Esophagus squamous epithelium (tissue), 4 donors: Measurements from ENCODE around the gene CELSR1.

ENCODE experiments used
- CTCF ChIP-seq, 6 experiments: fragments of 450-650 bp in 4 of 6; fragments of 200-600 bp in 2 of 6; sonication (generic) in 2 of 6; IDR thresholded peaks; one replicate each; pipeline ENCODE4 v1.5.1; 2016 to 2019; ENCODE audit warnings: antibody characterized with exemption in 6 of 6, mild to moderate bottlenecking in 4 of 6, moderate library complexity in 4 of 6
- POLR2A ChIP-seq, 4 donors: fragments of 450-650 bp; IDR thresholded peaks; one replicate each; pipeline ENCODE4 v1.6.1; 2017; ENCODE audit warnings: antibody characterized with exemption in 4 of 4, mild to moderate bottlenecking in 4 of 4, moderate library complexity in 3 of 4

- no peak for TF ChIP-seq CTCF (IDR thresholded peaks at IDR 0.05)
- TF ChIP-seq POLR2A (IDR thresholded peaks at IDR 0.05): no peak
Measured at GRCh38 chr22:46532416-46532815, 5.0 kb downstream of the CELSR1 start.
